HepG2 (cell line): ENCODE measurements around the gene DAAM1. TPM values are rescaled to one million over a fixed set of nuclear protein-coding genes. Genes with fewer than 3 reads are reported as not detected.

Source experiments
- BCL6 ChIP-seq: IDR thresholded peaks from 2 replicates; pipeline ENCODE4 v1.6.1; 2016; ENCODE audit warnings: missing genetic modification reagents, missing compliant biosample characterization
- EEA1 ChIP-seq: sonication (generic); formaldehyde crosslinking; IDR thresholded peaks from 2 replicates; pipeline ENCODE4 v1.5.1; 2020; ENCODE audit warnings: mild to moderate bottlenecking, missing genetic modification reagents, borderline replicate concordance
- IRX3 ChIP-seq: sonication (generic); formaldehyde crosslinking; IDR thresholded peaks from 2 replicates; pipeline ENCODE4 v1.8.1; 2023; ENCODE audit warnings: mild to moderate bottlenecking, low read depth, missing genetic modification reagents, borderline replicate concordance
- KDM1A ChIP-seq: IDR thresholded peaks from 2 replicates; pipeline ENCODE4 v1.6.1; 2016; ENCODE audit warnings: missing compliant biosample characterization
- KLF16 ChIP-seq, 2 experiments: sonication (generic) in 1 of 2; formaldehyde crosslinking in 1 of 2; IDR thresholded peaks; 2 replicates each; pipeline versions ENCODE4 v1.6.1 to v1.8.0; 2016 to 2023; ENCODE audit warnings: missing genetic modification reagents in 2 of 2, missing compliant biosample characterization in 1 of 2
- MED13 ChIP-seq: sonication (generic); formaldehyde crosslinking; IDR thresholded peaks from 2 replicates; pipeline ENCODE4 v1.5.0; 2020; ENCODE audit warnings: missing genetic modification reagents
- NFE2L2 ChIP-seq: fragments of 150-350 bp; IDR thresholded peaks from 2 replicates; pipeline ENCODE4 v1.6.1; 2014; ENCODE audit warnings: low read length
- RBFOX2 ChIP-seq: fragments of 200-400 bp; formaldehyde crosslinking; IDR thresholded peaks from 2 replicates; pipeline ENCODE4 v1.6.1; 2017; ENCODE audit warnings: low read depth, mild to moderate bottlenecking, low read length
- SMARCC2 ChIP-seq: fragments of 450-650 bp; IDR thresholded peaks from 2 replicates; pipeline ENCODE4 v1.6.1; 2017; ENCODE audit warnings: antibody characterized with exemption, mild to moderate bottlenecking
- ZFP41 ChIP-seq: sonication (generic); formaldehyde crosslinking; IDR thresholded peaks from 2 replicates; pipeline ENCODE4 v1.4.0; 2020; ENCODE audit warnings: mild to moderate bottlenecking, missing genetic modification reagents, borderline replicate concordance
- ZFP91 ChIP-seq: sonication (generic); formaldehyde crosslinking; IDR thresholded peaks from 2 replicates; pipeline ENCODE4 v1.9.0; 2022; ENCODE audit warnings: missing genetic modification reagents, mild to moderate bottlenecking, borderline replicate concordance
- ZHX2 ChIP-seq, 2 experiments: sonication (generic) in 1 of 2; formaldehyde crosslinking in 1 of 2; IDR thresholded peaks; 2 replicates each; pipeline versions ENCODE4 v1.6.1 to v1.9.0; 2014 to 2022; ENCODE audit warnings: antibody characterized with exemption in 1 of 2, borderline replicate concordance in 1 of 2, inconsistent platforms in 1 of 2, low read depth in 1 of 2, missing genetic modification reagents in 1 of 2
- ZNF30 ChIP-seq: sonication (generic); formaldehyde crosslinking; IDR thresholded peaks from 2 replicates; pipeline ENCODE4 v1.5.0; 2020; ENCODE audit warnings: mild to moderate bottlenecking, missing genetic modification reagents
- ZNF552 ChIP-seq: sonication (generic); formaldehyde crosslinking; IDR thresholded peaks from 2 replicates; pipeline ENCODE4 v1.9.0; 2022; ENCODE audit warnings: missing genetic modification reagents, mild to moderate bottlenecking, borderline replicate concordance
- ZNF850 ChIP-seq: sonication (generic); formaldehyde crosslinking; conservative IDR thresholded peaks from 2 replicates; pipeline ENCODE4 v1.9.0; 2021; ENCODE audit warnings: mild to moderate bottlenecking, missing genetic modification reagents
- ZUFSP ChIP-seq: sonication (generic); formaldehyde crosslinking; IDR thresholded peaks from 2 replicates; pipeline ENCODE4 v1.9.0; 2021; ENCODE audit warnings: missing genetic modification reagents, mild to moderate bottlenecking, borderline replicate concordance
- polyA plus RNA-seq, 8 experiments: library from polyadenylated mRNA; depleted of rRNA in 3 of 8; stranded (reverse) in 7 of 8; unstranded in 1 of 8; fragments of >200 nt; fragmentation: Illumina TruSeq in 4 of 8; extraction: Trizol in 4 of 8; gene quantifications; 2 replicates each; pipeline versions ENCODE4 v1.2.1 to v1.2.3, GENCODE V29; 2011 to 2016; ENCODE audit warnings: low read depth in 4 of 8, missing spikeins in 1 of 8, mixed read lengths in 1 of 8; ENCODE audit not compliant: insufficient read depth in 1 of 8
- total RNA-seq, 5 experiments: library from RNA; depleted of rRNA; stranded (reverse); fragments of >200 nt; fragmentation: Illumina TruSeq; extraction: Trizol; gene quantifications; 2 replicates each; pipeline ENCODE4 v1.2.3, GENCODE V29; 2016; ENCODE audit warnings: low read depth in 1 of 5
- TF ChIP-seq, protein P1 (sequence below): IDR thresholded peaks from 2 replicates; pipeline ENCODE4 v1.6.1; 2016; ENCODE audit warnings: low read depth, control low read depth
- TF ChIP-seq, protein P2 (sequence below): sonication (generic); formaldehyde crosslinking; IDR thresholded peaks from 2 replicates; pipeline ENCODE4 v1.5.1; 2020; ENCODE audit warnings: mild to moderate bottlenecking, missing genetic modification reagents, borderline replicate concordance

Gene DAAM1
- total and polyA plus RNA-seq, 2 of the 13 experiments (the other 11 are each of a cell fraction or from before 2014, with no cell fraction given), result 10.9 to 24.5 TPM

DNA sequence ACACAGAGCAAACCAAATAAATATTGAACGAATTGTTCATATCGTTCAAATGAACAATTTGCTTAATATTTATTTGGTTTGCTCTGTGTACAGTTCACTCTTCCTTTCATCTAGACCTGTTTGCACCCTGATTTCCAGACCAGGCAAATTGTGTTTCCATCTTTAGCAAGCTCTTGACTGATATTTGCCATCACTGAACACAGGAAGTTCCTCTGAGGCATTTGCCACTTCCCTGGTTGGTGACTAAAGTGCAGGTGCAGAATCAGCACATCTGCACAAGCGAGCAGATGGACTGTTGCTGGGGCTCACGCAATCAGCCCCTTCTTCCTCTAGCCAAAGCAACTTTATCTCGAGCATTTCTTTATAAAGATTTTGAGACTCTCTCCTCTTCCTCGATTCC, 112.9 kb downstream of the DAAM1 start (continued):
- TF ChIP-seq ZHX2 (IDR thresholded peaks at IDR 0.05; ENCODE audit: low read depth) (no peak), ZHX2 (CRISPR knock-in tag; IDR thresholded peaks at IDR 0.05; ENCODE audit: borderline replicate concordance) (no peak), ZUFSP (no peak), ZFP41 (CRISPR knock-in tag) (no peak), RBFOX2 (no peak), NFE2L2 (no peak), KDM1A (no peak), ZNF30 (CRISPR knock-in tag) (no peak), BCL6 (CRISPR knock-in tag) (peak; percentile 70), ZNF850 (CRISPR knock-in tag) (no peak), ZFP91 (no peak), ZNF552 (CRISPR knock-in tag) (no peak), KLF16 (CRISPR knock-in tag; IDR thresholded peaks at IDR 0.05) (no peak), IRX3 (CRISPR knock-in tag) (no peak), MED13 (no peak), SMARCC2 (no peak), EEA1 (CRISPR knock-in tag) (no peak)
- TF ChIP-seq, protein P1, sequence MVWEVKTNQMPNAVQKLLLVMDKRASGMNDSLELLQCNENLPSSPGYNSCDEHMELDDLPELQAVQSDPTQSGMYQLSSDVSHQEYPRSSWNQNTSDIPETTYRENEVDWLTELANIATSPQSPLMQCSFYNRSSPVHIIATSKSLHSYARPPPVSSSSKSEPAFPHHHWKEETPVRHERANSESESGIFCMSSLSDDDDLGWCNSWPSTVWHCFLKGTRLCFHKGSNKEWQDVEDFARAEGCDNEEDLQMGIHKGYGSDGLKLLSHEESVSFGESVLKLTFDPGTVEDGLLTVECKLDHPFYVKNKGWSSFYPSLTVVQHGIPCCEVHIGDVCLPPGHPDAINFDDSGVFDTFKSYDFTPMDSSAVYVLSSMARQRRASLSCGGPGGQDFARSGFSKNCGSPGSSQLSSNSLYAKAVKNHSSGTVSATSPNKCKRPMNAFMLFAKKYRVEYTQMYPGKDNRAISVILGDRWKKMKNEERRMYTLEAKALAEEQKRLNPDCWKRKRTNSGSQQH (CRISPR knock-in tag), result no peak
- TF ChIP-seq, protein P2, sequence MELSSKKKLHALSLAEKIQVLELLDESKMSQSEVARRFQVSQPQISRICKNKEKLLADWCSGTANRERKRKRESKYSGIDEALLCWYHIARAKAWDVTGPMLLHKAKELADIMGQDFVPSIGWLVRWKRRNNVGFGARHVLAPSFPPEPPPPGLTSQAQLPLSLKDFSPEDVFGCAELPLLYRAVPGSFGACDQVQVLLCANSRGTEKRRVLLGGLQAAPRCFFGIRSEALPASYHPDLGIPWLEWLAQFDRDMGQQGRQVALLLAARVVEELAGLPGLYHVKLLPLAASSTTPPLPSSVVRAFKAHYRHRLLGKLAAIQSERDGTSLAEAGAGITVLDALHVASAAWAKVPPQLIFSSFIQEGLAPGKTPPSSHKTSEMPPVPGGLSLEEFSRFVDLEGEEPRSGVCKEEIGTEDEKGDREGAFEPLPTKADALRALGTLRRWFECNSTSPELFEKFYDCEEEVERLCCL (CRISPR knock-in tag), result no peak
